ENCODE results near the gene MRPL41. TPM values are rescaled to one million over a fixed set of nuclear protein-coding genes. Genes with fewer than 3 reads are reported as not detected.

MRPL41 gene
- polyA plus RNA-seq, 1 donor from 2014 or later: 60.5 TPM

GRCh38 chr9:137581361-137582285 lies 29.9 kb downstream of the MRPL41 start:
- TF ChIP-seq EZH2 (IDR thresholded peaks at IDR 0.05; ENCODE audit: borderline replicate concordance, insufficient read depth, low read length, poor library complexity, severe bottlenecking): no peak
- no peak for TF ChIP-seq RAD21 (conservative IDR thresholded peaks at IDR 0.05)
- no peak for TF ChIP-seq SMC3 (conservative IDR thresholded peaks at IDR 0.05; ENCODE audit: poor library complexity)
- no peak for TF ChIP-seq POLR2AphosphoS5 (IDR thresholded peaks at IDR 0.05)
- TF ChIP-seq EP300 (conservative IDR thresholded peaks at IDR 0.05; ENCODE audit: poor library complexity, severe bottlenecking): no peak
- no peak for TF ChIP-seq TAF1 (IDR thresholded peaks at IDR 0.05; ENCODE audit: low read depth)
- TF ChIP-seq, protein P1, sequence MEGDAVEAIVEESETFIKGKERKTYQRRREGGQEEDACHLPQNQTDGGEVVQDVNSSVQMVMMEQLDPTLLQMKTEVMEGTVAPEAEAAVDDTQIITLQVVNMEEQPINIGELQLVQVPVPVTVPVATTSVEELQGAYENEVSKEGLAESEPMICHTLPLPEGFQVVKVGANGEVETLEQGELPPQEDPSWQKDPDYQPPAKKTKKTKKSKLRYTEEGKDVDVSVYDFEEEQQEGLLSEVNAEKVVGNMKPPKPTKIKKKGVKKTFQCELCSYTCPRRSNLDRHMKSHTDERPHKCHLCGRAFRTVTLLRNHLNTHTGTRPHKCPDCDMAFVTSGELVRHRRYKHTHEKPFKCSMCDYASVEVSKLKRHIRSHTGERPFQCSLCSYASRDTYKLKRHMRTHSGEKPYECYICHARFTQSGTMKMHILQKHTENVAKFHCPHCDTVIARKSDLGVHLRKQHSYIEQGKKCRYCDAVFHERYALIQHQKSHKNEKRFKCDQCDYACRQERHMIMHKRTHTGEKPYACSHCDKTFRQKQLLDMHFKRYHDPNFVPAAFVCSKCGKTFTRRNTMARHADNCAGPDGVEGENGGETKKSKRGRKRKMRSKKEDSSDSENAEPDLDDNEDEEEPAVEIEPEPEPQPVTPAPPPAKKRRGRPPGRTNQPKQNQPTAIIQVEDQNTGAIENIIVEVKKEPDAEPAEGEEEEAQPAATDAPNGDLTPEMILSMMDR (IDR thresholded peaks at IDR 0.05; ENCODE audit: poor library complexity, severe bottlenecking): no peak
- no peak for TF ChIP-seq MXI1 (conservative IDR thresholded peaks at IDR 0.05; ENCODE audit: poor library complexity, severe bottlenecking)
- TF ChIP-seq REST (IDR thresholded peaks at IDR 0.05; ENCODE audit: borderline replicate concordance): no peak
- H3K79me2 ChIP-seq (replicated peaks; ENCODE audit: insufficient read depth, low read length): peaks cover 14% of the 10 kb centered on the region
- H3K9me3 ChIP-seq (ENCODE audit: low read length): no peaks in the 10 kb centered on the region
- H3K27me3 ChIP-seq (ENCODE audit: insufficient read depth, low read depth, low read length): no peaks in the 10 kb centered on the region
- H3K9me2 ChIP-seq (ENCODE audit: insufficient read depth, low read length): no peaks in the 10 kb centered on the region
- H3K4me3 ChIP-seq (ENCODE audit: low read length): no peak overlapping the region
- no peak overlapping the region for H3K4me2 ChIP-seq (ENCODE audit: low read length)
- H3K36me3 ChIP-seq (ENCODE audit: insufficient read depth, low read length): no peaks in the 10 kb centered on the region
- no peak overlapping the region for H2AFZ ChIP-seq (ENCODE audit: low read depth, low read length)
- H4K20me1 ChIP-seq (ENCODE audit: insufficient read depth): no peaks in the 10 kb centered on the region
- H3K27ac ChIP-seq (ENCODE audit: low read length): no peak overlapping the region
- no peak overlapping the region for H3K9ac ChIP-seq (ENCODE audit: low read length)
- H3F3A ChIP-seq (ENCODE audit: insufficient read depth, low read length, poor library complexity, severe bottlenecking): no peaks in the 10 kb centered on the region

- Histone ChIP-seq H2AFZ (ENCODE audit: low read depth, low read length) (no peak overlapping the region), H3K9ac (ENCODE audit: low read length) (no peak overlapping the region), H3K4me2 (ENCODE audit: low read length) (no peak overlapping the region), H3K27ac (ENCODE audit: low read length) (no peak overlapping the region), H3K9me2 (ENCODE audit: insufficient read depth, low read length) (no peaks in the 10 kb centered on the region), H3K27me3 (ENCODE audit: insufficient read depth, low read depth, low read length) (no peaks in the 10 kb centered on the region), H3K9me3 (ENCODE audit: low read length) (no peaks in the 10 kb centered on the region), H4K20me1 (ENCODE audit: insufficient read depth) (no peaks in the 10 kb centered on the region), H3K36me3 (ENCODE audit: insufficient read depth, low read length) (no peaks in the 10 kb centered on the region), H3K4me3 (ENCODE audit: low read length) (no peak overlapping the region), H3F3A (ENCODE audit: insufficient read depth, low read length, poor library complexity, severe bottlenecking) (no peaks in the 10 kb centered on the region), H3K79me2 (replicated peaks; ENCODE audit: insufficient read depth, low read length) (peaks cover 7% of the 10 kb centered on the region)
- TF ChIP-seq EZH2 (IDR thresholded peaks at IDR 0.05; ENCODE audit: borderline replicate concordance, insufficient read depth, low read length, poor library complexity, severe bottlenecking) (no peak), RAD21 (conservative IDR thresholded peaks at IDR 0.05) (peak; percentile 42)
Measured at GRCh38 chr9:137582286-137582860, 30.7 kb downstream of the MRPL41 start.
